ENCODE measurements around the gene HOXD9.

HOXD9 gene

DNA sequence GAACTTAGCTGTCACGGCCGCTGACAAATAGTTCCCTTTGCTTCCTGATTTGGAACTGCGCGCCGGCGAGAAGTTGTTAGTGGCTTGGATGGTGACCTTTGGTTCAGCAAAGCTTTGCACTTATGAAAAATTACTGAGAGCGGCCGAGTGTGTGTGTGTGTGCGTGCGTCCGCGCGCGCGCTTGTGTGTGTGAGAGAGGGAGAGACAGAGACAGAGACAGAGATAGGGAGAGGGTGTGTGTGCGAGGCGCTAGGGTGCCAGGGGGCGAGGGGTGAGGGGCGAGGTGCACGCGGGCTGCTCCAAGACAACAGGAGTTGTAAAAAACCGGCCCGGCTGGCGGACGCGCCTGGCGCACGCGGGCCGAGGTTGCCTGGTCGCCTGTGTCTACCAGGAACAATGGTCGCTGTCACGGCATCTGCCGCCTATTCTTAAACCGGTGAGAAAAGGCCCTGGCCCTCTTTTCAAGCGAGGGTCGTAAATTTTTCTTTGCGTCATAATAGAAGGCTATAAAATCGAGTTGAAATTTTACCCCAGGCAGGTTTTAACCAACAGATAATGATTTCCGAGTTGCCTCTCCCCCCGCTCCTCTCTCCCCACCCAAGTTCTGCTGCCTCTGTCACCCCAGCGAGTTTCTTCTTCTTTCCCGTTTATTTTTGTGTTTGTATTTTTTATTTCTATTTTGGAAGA is 35.1 kb downstream of the HOXD9 start:
- DNase-seq = peak; percentile 63

DNA sequence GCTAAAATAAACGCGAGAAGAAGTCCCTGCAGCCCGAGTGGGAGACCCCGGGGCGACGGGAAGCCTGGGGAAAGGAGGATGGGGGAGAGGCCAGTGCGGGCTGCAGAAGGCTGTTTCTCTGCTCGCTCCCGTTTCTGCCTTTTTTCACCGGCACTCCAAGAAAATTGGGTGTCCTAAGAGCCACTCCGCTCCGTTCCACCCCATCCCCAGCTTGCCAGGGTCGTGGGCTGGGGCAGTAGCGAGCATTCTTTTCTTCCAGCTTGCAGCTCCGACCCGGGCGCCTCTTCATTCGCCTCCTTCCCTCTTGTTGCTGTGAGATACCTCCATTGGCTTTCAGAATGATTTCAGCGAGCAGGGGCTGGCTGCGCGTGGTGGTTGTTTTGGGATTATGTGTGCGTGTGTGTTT is 35.7 kb downstream of the HOXD9 start:
- no peak for DNase-seq

DNA sequence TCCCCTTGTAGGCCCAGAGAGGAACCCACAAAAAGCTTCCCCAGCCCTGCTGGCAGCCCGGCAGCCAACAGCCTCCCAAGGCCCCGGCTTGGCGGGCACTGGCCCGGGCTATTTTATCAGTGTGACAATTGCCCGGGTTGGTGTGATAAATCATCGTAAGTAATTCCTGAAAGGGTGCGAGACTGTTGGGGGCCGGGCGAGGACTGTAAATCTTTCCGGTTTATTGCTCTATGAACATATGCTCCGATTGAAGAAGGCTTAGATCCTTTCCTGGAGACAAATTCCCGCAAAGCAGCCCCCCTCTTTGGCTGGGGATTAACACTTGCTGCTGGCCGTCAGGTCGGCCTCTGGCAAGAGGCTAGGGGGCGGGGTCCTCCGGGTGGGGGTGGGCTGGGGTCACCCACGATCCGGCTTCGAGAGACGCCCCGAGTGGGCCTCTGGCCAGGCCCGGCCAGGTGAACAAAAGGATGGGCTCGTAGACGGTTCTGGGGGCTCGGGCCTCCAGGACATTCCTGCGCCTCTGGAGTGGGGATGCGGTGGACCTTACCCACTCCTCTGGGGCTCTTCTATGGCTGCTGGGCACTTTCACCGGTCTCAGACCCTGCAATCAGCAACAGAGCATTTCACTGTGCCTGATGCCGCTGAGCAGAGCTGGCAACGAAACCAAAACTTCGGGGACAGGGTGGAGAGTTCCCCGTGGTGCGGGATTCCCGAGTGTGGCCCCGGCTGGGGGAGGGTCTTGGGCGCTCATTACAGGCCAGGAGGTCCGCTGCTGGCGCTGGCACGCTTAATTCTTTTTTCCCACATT is 36.5 kb downstream of the HOXD9 start:
- no peak for DNase-seq

DNA sequence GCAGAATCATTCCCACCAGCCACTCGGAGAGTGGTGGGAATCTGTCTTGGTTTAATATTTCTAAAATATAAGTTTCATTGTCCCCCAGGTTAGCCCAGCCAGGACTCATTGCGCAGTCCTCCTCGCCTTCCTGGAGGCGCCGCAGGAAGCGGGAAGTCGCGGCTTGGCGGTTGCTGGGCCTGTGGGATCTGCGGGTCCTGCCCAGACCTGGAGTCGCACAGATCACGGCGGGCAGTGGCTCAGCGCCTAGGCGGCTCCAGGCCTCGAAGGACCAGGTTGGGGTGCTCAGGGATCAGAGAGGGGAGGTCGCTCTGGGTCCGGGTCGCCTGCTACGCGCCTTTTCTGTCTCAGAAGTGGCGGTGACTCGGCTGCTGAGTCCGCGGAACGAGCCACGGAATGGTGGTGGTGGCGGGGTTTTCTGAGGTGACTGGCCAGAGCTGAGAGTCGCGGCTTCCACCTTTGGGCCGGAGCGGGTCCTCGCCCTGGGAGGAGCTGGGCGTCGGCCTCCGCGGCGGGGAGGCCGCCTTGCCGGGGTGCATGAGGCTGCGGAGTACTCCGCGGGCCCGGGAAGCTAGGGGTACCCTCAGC is 37.2 kb downstream of the HOXD9 start:
- no peak for DNase-seq

DNA sequence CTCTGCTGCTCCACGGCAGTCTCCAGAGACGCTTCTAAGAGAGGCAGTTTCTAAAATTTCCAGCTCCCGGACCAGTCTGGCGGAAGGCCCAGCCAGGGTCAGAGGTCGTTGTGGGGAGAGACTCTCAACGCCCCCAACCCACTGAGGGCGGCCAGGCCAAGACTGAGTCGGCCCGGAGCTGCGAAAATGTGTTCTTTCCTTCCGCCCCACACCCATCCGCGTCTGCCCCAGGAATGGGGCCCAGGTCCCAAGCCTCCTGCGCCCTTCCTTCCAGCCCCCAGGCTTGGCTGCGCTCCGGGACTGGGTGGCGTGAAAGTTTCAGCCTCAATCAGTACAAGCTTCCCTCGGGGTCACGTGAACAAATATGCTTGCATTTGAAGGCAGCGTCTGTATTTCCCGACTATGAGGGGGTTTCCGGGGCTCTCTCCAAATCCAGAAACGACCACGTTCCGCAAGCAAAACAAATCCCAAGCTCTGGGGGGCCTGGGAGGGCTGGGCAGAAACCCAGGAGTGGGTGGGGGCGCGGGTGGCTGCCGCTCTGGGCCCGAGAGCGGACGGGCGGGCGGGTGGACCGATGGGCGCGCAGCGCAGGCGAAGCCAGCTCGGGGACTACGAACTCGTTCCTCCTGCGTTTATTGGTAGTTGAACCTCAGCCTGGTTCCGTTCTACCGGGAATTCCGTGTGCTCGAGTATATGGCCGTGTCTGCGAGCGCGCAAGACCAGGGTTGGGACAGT is 37.9 kb downstream of the HOXD9 start:
- no peak for DNase-seq

DNA sequence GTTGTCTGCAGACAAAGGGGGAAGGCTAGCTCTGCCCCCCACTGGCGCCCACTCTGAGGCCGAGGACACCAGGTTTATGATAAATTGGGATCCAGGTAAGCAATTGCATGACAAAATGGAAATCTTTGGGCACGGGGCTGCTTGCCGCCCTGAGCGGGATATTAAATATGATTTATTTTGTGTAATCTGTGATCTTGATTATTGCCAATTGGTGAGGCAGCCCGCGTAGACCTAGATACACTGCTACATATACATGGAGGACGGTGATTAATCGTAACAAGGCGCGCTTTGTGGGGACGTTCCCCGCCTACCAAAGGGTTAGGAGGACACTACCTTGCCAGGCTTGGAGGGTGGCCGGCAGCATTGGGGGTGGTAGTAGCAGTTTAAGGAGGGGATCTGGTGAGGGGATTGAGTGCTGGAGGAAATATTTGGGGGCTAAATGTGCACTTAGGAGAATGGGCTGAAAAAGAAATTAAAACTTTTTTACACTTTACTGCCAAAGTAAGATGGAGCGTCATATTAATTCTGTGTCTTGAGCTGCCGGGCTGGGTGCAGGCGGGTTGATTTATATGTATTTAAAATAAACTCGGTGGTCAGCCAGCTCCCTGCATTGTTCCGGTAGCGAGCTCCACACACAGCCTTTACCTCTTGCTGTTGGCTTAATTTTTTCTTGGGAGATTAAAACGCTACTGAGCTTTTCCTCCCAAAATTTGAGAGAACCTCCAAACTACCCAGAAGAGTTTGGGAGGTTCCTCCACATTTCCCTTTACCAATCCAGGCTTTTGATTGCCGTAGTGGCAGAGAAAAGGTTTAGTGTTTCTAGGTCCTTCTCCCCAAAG is 38.7 kb downstream of the HOXD9 start:
- DNase-seq = no peak

DNA sequence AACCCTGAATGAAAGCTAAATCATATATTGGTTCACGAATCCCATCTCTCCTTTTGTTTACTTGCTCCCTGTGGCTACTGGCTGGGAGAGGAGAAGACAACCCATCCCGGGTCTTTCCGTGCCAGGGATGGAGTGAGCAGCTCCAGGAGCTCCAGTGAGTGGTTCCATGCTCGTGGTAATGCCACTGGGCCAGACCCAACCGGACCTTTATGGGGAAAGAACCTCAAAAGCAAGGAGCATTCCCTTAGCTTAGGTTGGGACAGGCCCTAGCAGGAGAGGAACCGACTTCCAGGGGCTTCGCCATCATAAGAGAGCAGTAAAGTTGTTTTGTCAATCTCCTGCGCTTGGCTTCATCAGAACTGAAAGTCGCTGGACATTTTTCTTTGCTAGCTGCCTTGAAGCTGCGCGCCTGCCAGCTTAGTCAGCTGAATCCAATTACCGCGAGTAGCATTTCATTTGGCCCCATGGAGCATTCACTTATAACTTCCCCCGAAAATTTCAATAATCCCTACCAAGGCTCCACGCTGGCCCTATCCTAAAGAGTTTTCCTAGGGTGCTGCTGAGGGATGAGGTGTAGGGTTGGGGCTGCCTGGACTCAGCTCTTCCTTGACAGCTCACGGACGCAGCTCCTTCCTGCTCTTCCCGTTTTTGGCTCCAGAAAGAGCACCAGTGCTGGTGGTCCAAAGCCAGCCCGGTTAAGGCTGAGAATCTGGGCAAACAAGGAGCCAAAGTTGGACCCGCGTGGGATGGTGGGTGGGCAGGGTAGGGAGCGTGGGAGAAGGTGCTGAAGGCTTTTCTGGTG is 39.5 kb downstream of the HOXD9 start:
- DNase-seq = no peak

DNA sequence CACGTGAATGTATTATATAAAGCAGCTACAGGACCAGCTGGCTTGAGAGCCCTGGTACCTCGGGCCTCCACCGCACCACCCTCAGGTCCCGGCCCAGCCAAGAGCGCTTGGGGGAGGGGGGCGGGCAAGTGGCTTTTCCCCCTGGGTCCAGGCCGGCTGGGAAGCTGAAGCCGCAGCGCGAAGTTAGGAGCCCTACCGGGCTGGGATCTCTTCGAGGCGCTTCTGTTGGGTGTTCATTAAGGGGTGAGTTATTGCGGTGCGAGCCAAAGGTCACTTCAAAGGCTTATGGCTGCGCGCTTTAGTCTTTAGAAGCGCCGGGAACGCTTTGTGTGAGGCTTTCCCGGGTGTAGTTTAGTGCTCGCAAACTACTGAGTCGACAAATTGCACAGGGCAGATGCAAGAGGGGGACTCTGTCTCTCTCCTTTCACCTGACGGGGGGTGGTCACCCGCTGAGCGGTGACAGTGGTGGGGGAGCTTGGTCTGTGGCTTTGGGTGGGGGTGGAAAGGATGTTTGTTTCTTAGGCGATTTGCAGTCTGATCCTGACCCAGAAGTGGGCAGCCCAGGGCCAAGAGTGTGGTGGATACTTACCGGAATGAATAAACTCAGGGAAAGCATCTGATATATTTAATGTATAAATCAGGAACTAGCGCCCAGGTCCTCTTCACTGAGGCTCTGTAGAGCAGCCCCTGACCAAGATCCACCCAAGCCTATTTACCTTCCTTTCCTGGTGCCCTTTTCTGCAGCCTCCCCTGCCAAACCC is 40.6 kb downstream of the HOXD9 start:
- DNase-seq = no peak

DNA sequence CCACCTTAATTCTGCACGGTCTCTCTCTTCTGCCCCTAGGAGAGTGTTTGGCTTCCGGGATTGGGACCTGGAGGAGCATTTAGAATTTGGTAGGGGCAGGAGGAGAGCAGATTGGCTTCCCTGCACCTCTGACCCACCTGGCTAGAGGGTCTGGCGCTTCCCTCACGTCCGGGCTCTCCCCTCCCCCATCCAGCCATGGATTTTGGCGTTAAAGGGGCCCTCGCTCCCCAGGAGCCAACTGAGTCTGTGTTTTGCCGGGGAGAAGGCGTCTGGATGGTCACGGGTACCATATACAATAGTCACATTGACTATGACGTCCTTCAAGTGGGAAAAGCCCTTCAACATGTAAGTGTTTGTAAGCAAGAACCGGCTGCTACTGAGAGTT is 41.1 kb downstream of the HOXD9 start:
- no peak for DNase-seq

DNA sequence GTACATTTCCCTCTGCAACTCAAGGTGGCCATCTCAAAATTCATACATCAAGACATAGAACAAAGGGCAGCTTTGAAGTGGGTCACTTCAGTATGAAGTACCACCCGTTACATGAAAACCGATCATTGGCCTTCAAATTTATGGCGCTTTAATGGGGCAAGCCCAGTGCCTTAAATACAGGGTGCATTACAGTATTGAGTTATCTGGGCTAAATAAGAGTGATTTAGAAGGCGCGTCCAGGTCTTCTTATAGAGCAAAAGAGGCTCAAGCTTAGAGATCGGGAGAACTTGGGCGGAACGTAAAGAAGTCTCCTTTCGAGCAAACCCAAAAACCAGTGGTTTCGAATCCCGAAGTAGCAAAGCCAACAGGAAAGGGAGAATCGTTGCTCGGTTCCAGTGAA is 41.7 kb downstream of the HOXD9 start:
- no peak for DNase-seq

DNA sequence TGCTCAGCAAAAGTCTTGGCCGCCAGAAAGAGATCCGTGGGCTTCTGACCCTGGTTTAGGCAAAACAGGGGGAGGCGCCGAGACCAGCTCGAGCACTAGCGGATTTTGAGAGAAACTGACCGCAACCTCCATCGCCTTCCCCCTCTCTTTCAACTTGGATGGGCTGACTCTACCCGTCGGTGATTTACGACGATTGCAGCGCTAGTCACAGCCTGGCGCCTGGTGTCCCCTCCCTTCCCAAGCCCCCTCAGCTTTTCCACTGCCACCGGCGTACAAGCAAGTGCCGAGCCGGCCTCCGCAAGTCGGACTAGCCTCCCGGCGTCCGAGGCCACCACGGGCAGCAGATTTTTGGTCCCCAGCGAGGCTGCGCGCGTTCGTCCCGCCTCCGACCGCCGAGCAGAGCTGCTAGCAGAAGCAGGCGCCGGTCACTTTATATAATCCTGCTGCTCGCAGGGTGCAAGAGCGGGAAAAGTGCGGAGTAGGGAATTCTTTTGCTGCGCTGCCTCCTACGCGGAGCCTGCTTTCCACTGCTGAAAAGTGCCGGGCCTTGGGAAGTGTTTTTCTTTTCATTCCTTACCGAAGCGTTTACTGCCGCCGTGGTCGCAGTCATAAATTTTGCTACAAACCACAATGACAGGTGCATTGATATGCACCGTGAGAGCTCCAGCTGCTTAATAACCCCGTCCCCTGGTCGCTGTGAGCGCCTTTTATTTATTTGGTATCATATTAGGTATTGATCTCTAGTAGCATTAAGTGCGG is 42.3 kb downstream of the HOXD9 start:
- no peak for DNase-seq

DNA sequence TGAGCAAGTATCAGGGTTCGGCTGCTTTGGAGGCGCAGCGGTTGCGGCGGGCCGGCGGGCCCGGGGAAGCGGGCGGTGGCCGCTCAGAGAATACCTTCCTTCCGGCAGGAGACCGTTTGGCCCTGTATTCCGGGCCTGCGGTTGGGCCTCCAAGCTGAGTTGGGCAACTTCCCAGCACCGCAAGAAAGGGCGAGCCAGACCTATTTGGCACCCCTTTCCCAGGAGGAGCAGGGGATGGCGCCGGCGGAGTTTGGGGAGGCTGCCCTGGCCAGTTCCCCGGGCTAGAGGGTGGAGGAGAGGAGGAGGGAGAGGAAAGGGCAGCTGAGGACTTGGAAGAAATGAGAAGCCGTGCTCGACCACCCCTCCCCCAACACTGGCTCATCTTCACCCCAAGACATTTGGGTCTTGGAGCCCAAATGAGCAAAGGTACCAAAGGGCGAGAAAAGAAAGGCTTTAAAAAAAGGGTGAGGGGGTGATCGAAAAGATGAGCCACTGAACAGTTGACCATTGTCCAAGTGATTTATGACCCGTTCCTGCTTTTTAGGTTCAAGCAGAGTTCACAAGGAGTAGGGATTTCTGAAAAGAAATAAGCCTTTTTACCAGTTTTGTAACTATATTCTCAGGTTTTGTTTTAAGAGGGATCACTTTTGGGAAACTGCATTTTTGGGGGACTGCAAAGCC is 43.0 kb downstream of the HOXD9 start:
- no peak for DNase-seq

DNA sequence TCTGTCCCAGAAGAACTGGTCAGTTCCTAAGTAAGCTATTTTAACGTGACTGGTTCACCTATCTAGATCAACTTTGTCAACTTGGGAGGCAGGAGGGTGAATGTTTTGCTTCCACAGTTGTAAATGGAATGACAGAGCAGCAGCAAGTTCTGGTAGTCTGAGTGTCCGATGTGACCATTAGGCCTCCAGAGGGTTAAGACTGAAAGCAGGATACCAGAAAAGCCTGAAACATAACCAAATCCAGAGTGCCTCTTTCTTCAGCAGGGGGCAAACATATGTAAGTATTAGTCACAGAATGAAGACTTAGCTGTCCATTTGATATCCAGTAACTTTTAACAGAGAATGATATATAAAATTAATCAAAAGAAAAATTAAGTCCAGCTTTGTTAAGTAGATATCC is 43.8 kb downstream of the HOXD9 start:
- DNase-seq = no peak

DNA sequence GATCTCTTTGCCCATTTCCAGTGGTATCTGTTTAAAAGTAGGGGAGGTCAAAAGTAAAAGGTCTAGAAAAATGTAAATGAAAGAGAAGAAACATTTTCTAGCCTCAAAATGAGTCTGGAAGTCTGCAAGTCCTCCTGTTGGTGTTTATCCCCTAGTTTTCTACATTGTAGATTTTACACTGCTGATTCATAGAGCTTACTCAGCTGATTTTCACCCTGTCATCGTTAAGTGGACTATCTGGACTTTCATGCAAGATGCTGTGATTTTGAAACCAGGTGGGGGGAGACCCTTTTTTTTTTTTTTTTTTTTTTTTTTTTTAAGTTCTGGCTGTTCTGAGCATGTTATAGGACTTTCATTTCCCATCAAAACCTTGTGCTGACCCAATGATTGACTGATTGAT is 44.9 kb downstream of the HOXD9 start:
- DNase-seq = no peak

DNA sequence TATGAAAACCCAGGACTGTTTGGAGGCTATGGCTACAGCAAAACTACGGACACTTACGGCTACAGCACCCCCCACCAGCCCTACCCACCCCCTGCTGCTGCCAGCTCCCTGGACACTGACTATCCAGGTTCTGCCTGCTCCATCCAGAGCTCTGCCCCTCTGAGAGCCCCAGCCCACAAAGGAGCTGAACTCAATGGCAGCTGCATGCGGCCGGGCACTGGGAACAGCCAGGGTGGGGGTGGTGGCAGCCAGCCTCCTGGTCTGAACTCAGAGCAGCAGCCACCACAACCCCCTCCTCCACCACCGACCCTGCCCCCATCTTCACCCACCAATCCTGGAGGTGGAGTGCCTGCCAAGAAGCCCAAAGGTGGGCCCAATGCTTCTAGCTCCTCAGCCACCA is 46.7 kb downstream of the HOXD9 start:
- no peak for DNase-seq

DNA sequence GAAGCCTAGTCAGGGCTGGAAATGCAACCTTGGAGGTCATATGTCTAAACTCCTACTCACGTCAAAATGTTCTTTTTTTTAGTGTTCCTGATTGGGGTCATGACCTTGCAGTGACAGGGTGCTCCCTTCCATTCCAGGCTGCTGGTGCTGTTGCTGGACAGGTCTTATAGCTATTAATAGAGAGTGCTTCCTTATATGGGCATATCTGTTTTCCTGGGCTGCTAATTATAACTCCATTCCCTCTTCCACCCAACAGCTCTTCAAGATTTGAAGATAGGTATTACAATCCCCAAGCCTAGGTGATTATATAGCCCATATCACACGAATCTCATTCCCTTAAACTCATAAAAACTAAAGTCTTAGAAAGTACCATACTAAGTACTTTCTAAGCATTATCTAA is 47.2 kb downstream of the HOXD9 start:
- no peak for DNase-seq

DNA sequence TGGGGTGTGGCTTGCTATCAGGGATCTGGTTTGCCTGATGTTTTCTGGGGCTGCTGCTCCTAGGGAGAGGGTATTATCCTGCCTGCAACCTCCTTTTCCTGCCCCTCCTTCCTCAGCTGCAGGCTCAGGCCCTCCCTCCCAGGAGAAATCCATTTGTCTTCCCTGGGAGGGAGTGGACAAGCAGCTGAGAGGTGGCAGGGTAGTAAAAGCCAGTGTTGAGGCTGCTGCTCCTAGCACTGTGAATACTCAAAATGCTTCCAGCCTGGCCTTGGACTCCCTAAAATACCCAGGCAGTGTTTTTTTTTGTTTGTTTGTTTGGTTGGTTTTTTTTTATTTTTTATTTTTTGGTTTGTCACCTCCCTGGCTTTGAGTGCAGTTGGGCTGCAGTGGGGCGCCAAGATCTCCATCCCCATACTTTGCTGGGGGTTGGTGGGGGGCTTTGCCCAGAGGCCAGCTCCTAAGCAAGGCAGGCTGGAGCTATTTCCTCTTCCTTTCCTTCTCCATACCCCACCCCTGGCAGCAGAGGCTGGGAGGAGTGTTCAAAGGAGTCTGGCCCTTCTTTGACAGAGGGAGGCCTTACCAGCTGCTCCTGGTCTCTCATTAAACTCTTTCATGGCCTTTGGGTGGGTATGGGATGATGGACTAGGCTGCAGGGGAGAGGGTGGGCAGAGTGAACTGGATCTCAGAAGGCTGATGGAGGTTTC is 48.2 kb downstream of the HOXD9 start:
- no peak for DNase-seq

DNA sequence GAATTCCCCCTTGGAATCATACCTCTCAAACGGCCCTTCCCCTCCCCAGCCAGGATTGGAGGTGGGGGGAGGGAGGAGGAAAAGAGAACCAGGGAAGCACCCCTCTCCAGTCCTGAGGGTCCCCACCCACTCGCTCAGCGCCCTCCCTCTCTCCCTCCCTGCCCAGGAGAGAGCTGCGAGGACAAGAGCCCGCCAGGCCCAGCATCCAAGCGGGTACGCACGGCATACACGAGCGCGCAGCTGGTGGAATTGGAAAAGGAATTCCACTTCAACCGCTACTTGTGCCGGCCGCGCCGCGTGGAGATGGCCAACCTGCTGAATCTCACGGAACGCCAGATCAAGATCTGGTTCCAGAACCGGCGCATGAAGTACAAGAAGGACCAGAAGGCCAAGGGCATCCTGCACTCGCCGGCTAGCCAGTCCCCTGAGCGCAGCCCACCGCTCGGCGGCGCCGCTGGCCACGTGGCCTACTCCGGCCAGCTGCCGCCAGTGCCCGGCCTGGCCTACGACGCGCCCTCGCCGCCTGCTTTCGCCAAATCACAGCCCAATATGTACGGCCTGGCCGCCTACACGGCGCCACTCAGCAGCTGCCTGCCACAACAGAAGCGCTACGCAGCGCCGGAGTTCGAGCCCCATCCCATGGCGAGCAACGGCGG is 49.0 kb downstream of the HOXD9 start:
- no peak for DNase-seq
